ENCODE measurements around the gene WDR49.
A peak's percentile ranks its signal among the peaks of the same experiment; 100 is the strongest.

Gene WDR49

DNA sequence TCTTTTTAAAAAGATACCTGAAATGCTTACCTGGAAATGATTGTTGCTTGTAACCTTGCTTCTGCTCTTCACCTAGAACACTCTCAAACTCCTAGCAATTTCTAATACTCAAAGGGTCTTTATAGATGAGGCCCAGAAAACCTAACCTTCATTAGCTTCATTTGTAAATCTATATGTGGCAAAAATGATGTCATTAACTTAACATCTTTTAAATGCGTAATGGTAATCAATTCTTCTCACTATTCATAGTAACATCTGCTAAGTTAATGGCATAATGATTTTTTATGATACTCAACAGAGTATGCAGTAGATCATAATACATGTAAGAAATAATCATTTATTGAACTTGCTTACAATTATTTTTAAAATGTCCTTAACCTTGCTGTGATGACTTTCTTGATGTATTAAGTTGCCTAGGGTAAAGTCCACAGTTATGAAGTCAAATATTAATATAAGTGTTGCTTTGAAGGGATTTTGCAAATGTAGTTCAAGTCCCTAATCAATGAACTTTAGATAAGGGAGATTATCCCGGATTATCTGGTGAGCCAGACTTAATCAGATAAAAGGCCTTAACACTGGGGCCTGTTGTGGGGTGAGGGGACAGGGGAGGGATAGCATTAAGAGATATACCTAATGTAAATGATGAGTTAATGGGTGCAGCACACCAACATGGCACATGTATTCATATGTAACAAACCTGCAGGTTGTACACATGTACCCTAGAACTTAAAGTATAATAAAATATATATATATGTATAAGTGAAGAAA, 169.8 kb downstream of the WDR49 start:
- H3K9me2 ChIP-seq (replicated peaks; ENCODE audit: insufficient read depth, low read length), result no peaks in the 10 kb centered on the region
- no peaks in the 10 kb centered on the region for H3F3A ChIP-seq (ENCODE audit: insufficient read depth)
- no peak overlapping the region for H3K27ac ChIP-seq (ENCODE audit: low read depth, low read length)
- no peaks in the 10 kb centered on the region for H3K36me3 ChIP-seq (ENCODE audit: low read length)
- TF ChIP-seq, protein P1, sequence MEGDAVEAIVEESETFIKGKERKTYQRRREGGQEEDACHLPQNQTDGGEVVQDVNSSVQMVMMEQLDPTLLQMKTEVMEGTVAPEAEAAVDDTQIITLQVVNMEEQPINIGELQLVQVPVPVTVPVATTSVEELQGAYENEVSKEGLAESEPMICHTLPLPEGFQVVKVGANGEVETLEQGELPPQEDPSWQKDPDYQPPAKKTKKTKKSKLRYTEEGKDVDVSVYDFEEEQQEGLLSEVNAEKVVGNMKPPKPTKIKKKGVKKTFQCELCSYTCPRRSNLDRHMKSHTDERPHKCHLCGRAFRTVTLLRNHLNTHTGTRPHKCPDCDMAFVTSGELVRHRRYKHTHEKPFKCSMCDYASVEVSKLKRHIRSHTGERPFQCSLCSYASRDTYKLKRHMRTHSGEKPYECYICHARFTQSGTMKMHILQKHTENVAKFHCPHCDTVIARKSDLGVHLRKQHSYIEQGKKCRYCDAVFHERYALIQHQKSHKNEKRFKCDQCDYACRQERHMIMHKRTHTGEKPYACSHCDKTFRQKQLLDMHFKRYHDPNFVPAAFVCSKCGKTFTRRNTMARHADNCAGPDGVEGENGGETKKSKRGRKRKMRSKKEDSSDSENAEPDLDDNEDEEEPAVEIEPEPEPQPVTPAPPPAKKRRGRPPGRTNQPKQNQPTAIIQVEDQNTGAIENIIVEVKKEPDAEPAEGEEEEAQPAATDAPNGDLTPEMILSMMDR (IDR thresholded peaks at IDR 0.05; ENCODE audit: insufficient read depth, low read length, poor library complexity, severe bottlenecking), result no peak
- no peak for TF ChIP-seq EZH2phosphoT487 (conservative IDR thresholded peaks at IDR 0.05; ENCODE audit: low read length)
- H3K27me3 ChIP-seq (ENCODE audit: low read length), result no peaks in the 10 kb centered on the region
- H4K20me1 ChIP-seq (ENCODE audit: low read depth, low read length), result no peaks in the 10 kb centered on the region
- no peak overlapping the region for H2AFZ ChIP-seq (ENCODE audit: low read depth, low read length, severe bottlenecking)
- no peak overlapping the region for H3K9ac ChIP-seq (ENCODE audit: low read length)
- no peak overlapping the region for H3K4me3 ChIP-seq (ENCODE audit: insufficient read depth, low read length, poor library complexity, severe bottlenecking)
- no peaks in the 10 kb centered on the region for H3K79me2 ChIP-seq (ENCODE audit: insufficient read depth, low read length)
- no peak overlapping the region for H3K4me2 ChIP-seq (ENCODE audit: low read depth, low read length, poor library complexity, severe bottlenecking)
- no peaks in the 10 kb centered on the region for H3K9me3 ChIP-seq (ENCODE audit: insufficient read depth, low read length)

DNA sequence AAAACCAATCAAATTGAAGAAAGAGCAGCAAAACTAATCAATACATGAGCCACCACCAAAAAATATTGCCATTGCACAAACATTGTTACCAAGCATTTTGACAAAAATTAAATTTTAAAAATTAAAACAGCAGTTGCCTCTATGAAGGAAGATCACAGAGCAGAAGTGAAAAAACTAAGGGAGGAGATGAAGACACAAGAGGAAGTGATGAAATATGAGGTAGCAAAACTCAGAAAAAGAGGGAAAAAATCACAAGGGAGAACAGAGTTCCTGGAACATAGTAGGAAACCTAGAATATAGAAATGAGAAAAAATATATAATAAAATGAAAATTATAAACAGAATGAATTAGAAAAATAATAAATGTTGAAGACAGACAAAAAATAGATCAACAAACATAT, 172.6 kb downstream of the WDR49 start:
- Histone ChIP-seq H3K4me2 (ENCODE audit: low read depth, low read length, poor library complexity, severe bottlenecking) (peak overlapping the region; percentile 47), H3K4me3 (ENCODE audit: insufficient read depth, low read length, poor library complexity, severe bottlenecking) (no peak overlapping the region), H3K27me3 (ENCODE audit: low read length) (no peaks in the 10 kb centered on the region), H3K9ac (ENCODE audit: low read length) (no peak overlapping the region), H3K36me3 (ENCODE audit: low read length) (no peaks in the 10 kb centered on the region), H3K9me2 (replicated peaks; ENCODE audit: insufficient read depth, low read length) (no peaks in the 10 kb centered on the region), H3K9me3 (ENCODE audit: insufficient read depth, low read length) (no peaks in the 10 kb centered on the region), H3K79me2 (ENCODE audit: insufficient read depth, low read length) (no peaks in the 10 kb centered on the region), H2AFZ (ENCODE audit: low read depth, low read length, severe bottlenecking) (peak overlapping the region; percentile 81), H4K20me1 (ENCODE audit: low read depth, low read length) (no peaks in the 10 kb centered on the region), H3K27ac (ENCODE audit: low read depth, low read length) (no peak overlapping the region), H3F3A (ENCODE audit: insufficient read depth) (no peaks in the 10 kb centered on the region)
- TF ChIP-seq, protein P1 (IDR thresholded peaks at IDR 0.05; ENCODE audit: insufficient read depth, low read length, poor library complexity, severe bottlenecking), result no peak
- no peak for TF ChIP-seq EZH2phosphoT487 (conservative IDR thresholded peaks at IDR 0.05; ENCODE audit: low read length)

DNA sequence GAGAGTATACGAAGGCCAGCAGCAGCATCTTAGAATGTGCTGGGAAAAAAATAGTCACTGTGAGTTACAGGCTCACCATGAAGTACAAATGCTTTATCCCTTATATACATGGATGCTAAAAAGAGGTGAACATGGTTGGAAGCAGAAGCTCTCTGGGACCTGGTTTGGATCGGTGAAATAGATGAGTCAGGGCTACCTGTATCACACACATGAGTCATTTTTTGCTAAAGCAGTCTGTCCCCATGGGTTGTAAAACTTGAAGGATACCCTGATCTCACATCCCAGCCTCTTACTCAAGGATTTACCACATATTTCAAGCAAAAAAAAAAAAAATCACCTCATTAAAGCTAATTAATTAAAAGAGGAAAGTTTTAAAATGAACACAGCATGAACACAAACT, 173.0 kb downstream of the WDR49 start:
- peak overlapping the region; percentile 47 for H3K4me2 ChIP-seq (ENCODE audit: low read depth, low read length, poor library complexity, severe bottlenecking)
- H2AFZ ChIP-seq (ENCODE audit: low read depth, low read length, severe bottlenecking), result peak overlapping the region; percentile 81
- H3F3A ChIP-seq (ENCODE audit: insufficient read depth), result no peaks in the 10 kb centered on the region
- no peak overlapping the region for H3K27ac ChIP-seq (ENCODE audit: low read depth, low read length)
- H4K20me1 ChIP-seq (ENCODE audit: low read depth, low read length), result no peaks in the 10 kb centered on the region
- no peaks in the 10 kb centered on the region for H3K9me3 ChIP-seq (ENCODE audit: insufficient read depth, low read length)
- no peak overlapping the region for H3K4me3 ChIP-seq (ENCODE audit: insufficient read depth, low read length, poor library complexity, severe bottlenecking)
- H3K27me3 ChIP-seq (ENCODE audit: low read length), result no peaks in the 10 kb centered on the region
- no peak overlapping the region for H3K9ac ChIP-seq (ENCODE audit: low read length)
- H3K79me2 ChIP-seq (ENCODE audit: insufficient read depth, low read length), result no peaks in the 10 kb centered on the region
- no peaks in the 10 kb centered on the region for H3K9me2 ChIP-seq (replicated peaks; ENCODE audit: insufficient read depth, low read length)
- H3K36me3 ChIP-seq (ENCODE audit: low read length), result no peaks in the 10 kb centered on the region
- TF ChIP-seq EZH2phosphoT487 (conservative IDR thresholded peaks at IDR 0.05; ENCODE audit: low read length), result no peak
- TF ChIP-seq, protein P1 (IDR thresholded peaks at IDR 0.05; ENCODE audit: insufficient read depth, low read length, poor library complexity, severe bottlenecking), result no peak
